Transverse colon (tissue), 4 donors: ENCODE results near the gene CEP170B. TPM values are rescaled to one million over a fixed set of nuclear protein-coding genes. Genes with fewer than 3 reads are reported as not detected.

Experiments used
- DNase-seq: peaks from one replicate; pipeline ENCODE4 v3.0.0-alpha.2; 2019
- H3K27ac ChIP-seq, 4 donors: fragments of 200-600 bp; sonication (generic); 2 replicates each; pipeline ENCODE4 v1.5.1; 2016 to 2018; ENCODE audit warnings: inconsistent platforms in 4 of 4
- H3K27me3 ChIP-seq: fragments of 200-600 bp; sonication (generic); 2 replicates; pipeline ENCODE4 v1.5.1; 2017; ENCODE audit warnings: inconsistent platforms
- H3K36me3 ChIP-seq, 4 donors: fragments of 200-600 bp; sonication (generic); 2 replicates each; pipeline ENCODE4 v1.5.1; 2017 to 2019; ENCODE audit warnings: inconsistent platforms in 4 of 4
- H3K4me1 ChIP-seq, 4 donors: fragments of 200-600 bp; sonication (generic); 2 replicates each; pipeline ENCODE4 v1.5.1; 2017 to 2020; ENCODE audit warnings: inconsistent platforms in 4 of 4
- H3K4me3 ChIP-seq, 4 donors: fragments of 200-600 bp; sonication (generic); 1 replicate in 1 of 4; 2 replicates in 3 of 4; pipeline versions ENCODE4 v1.5.1 to v1.6.1; 2017 to 2019; ENCODE audit warnings: inconsistent platforms in 4 of 4
- H3K9me3 ChIP-seq, 2 donors: fragments of 200-600 bp; sonication (generic); 2 replicates each; pipeline ENCODE4 v1.5.1; 2017 to 2019; ENCODE audit warnings: inconsistent platforms in 2 of 2
- EP300 ChIP-seq: sonication (generic); formaldehyde crosslinking; IDR thresholded peaks from one replicate; pipeline ENCODE4 v1.6.1; 2017; ENCODE audit warnings: antibody characterized with exemption, low read depth
- POLR2A ChIP-seq: fragments of 450-650 bp; IDR thresholded peaks from one replicate; pipeline ENCODE4 v1.6.1; 2016; ENCODE audit warnings: antibody characterized with exemption, mild to moderate bottlenecking, moderate library complexity
- POLR2AphosphoS5 ChIP-seq, 3 donors: sonication (generic); formaldehyde crosslinking; IDR thresholded peaks; one replicate each; pipeline ENCODE4 v1.6.1; 2016; ENCODE audit warnings: antibody characterized with exemption in 3 of 3
- WGBS, 2 donors: methylation state at CpG; one replicate each; pipeline ENCODE4 v1.1.5; 2018; ENCODE audit warnings: low coverage in 1 of 2; 5-methylcytosine and 5-hydroxymethylcytosine counted together
- in situ Hi-C, 4 donors: fragments of 200-750 bp; cut with MboI; loops; one replicate each; pipeline versions ENCODE4 v1.15.0 to v1.15.1; 2017; ENCODE audit warnings: low sequenced_read_pairs in 3 of 4, low pct_ligation_motif_present in 1 of 4, low pct_unique_long_range_greater_than_20kb in 1 of 4
- intact Hi-C: fragments of 100-400 bp; cut with DNase I; formaldehyde crosslinking; loops from one replicate; pipeline ENCODE4 v1.15.1; 2023; ENCODE audit warnings: low total_unique reads
- total RNA-seq, 4 donors: library from RNA; depleted of rRNA; stranded (reverse); fragments of >200 nt; gene quantifications; one replicate each; pipeline ENCODE4 v1.1.0, GENCODE V29; 2016
- TF ChIP-seq, protein P1 (sequence below), 5 experiments: fragments of 200-600 bp in 3 of 5; fragments of 450-650 bp in 2 of 5; sonication (generic) in 3 of 5; IDR thresholded peaks; 1 replicate in 2 of 5; 2 replicates in 3 of 5; pipeline ENCODE4 v1.5.1; 2016 to 2017; ENCODE audit warnings: antibody characterized with exemption in 5 of 5, inconsistent platforms in 3 of 5, mild to moderate bottlenecking in 2 of 5, moderate library complexity in 1 of 5

The CEP170B gene
- total RNA-seq, 4 donors from 2014 or later, result 56.0 to 195 (median 109) TPM

DNA sequence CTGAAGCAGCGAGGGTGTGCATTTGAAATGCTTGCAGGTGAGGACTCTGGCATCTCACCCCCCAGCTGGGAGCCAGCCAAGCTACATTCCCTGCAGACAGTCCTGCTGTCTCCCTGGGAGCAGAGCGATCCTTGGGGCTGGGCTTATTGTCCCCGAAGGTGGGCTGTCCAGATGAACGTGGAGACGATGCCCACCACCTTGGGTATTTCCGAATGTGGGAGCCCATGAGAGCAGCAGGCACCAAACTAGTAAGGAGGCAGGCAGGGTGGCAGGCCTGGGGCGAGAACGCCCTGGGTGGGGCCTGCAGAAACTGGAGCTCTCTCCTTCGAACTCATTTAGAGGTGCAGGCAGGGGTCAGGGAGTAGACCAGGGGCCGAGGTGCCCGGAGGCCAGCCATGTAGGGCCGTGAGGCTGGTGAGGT lies 45.7 kb upstream of the CEP170B start:
- DNase-seq, result no peak
- H3K4me3 ChIP-seq, result no peak overlapping the region
- intact Hi-C loops, result no loop called here

DNA sequence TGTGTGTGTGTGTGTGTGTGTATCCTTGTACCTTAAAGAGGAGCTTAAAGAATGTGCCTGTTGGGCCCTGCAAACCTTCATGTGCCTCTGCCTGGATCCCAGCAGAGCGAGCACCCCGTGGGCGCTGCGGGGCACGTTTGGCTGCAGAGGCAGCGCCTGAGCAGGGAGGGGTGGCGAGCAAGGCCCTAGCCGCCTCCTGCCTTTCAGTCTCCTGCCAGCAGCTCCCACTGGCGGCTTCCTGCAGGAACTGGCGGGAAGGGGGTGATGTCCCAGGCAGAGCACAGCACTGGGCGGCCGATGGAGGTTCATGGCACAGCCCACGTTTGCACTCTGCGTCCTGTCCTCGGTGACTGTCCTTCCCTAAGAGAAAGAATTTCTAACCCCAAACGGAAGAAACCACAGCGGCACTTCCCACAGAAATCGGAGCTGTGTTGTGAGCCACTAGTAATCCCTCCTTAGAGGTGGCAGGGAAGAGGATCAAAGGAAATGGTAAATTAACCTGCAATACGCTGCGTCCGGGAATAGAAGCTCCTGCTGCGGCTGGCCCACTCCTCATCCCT lies 44.3 kb upstream of the CEP170B start:
- Histone ChIP-seq H3K36me3 (no peaks in the 10 kb centered on the region), H3K27ac (no peak overlapping the region), H3K9me3 (no peaks in the 10 kb centered on the region), H3K4me3 (no peak overlapping the region), H3K27me3 (no peaks in the 10 kb centered on the region), H3K4me1 (peaks cover 9 to 26% (median 16%) of the 10 kb centered on the region in 4 donors)
- in situ Hi-C loops, result loop anchor here (5.0 to 10.0 kb wide), 2 partner anchors 53 to 56 kb away; no protein-coding TSS in a partner anchor
- TF ChIP-seq, protein P1, sequence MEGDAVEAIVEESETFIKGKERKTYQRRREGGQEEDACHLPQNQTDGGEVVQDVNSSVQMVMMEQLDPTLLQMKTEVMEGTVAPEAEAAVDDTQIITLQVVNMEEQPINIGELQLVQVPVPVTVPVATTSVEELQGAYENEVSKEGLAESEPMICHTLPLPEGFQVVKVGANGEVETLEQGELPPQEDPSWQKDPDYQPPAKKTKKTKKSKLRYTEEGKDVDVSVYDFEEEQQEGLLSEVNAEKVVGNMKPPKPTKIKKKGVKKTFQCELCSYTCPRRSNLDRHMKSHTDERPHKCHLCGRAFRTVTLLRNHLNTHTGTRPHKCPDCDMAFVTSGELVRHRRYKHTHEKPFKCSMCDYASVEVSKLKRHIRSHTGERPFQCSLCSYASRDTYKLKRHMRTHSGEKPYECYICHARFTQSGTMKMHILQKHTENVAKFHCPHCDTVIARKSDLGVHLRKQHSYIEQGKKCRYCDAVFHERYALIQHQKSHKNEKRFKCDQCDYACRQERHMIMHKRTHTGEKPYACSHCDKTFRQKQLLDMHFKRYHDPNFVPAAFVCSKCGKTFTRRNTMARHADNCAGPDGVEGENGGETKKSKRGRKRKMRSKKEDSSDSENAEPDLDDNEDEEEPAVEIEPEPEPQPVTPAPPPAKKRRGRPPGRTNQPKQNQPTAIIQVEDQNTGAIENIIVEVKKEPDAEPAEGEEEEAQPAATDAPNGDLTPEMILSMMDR (IDR thresholded peaks at IDR 0.05), result peak; percentile 41 to 69 (median 52)
- TF ChIP-seq POLR2A (no peak), EP300 (no peak)
- DNase-seq, result peak; percentile 65
- WGBS, 2 donors, result 27% methylated on average over 18 of the region's 22 CpGs; no CpG with 5 or more reads in 1 of the 2 donors
- intact Hi-C loops, result loop anchor here (5.0 kb wide), 1 partner anchor 33 kb away; no protein-coding TSS in a partner anchor

More for the DNA sequence above, 45.7 kb upstream of the CEP170B start:
- no peaks in the 10 kb centered on the region for H3K36me3 ChIP-seq
- 91% methylated on average over 12 of the region's 12 CpGs; no CpG with 5 or more reads in 1 of the 2 donors for WGBS, 2 donors
- no peak overlapping the region for H3K27ac ChIP-seq
- H3K4me1 ChIP-seq, result peaks cover 15 to 35% (median 23%) of the 10 kb centered on the region in 4 donors
- in situ Hi-C loops, result no loop called here
- no peaks in the 10 kb centered on the region for H3K9me3 ChIP-seq
- TF ChIP-seq, protein P1 (IDR thresholded peaks at IDR 0.05), result no peak
- TF ChIP-seq POLR2A (no peak), POLR2AphosphoS5 (IDR thresholded peaks at IDR 0.05) (no peak), EP300 (no peak)
- H3K27me3 ChIP-seq, result no peaks in the 10 kb centered on the region

DNA sequence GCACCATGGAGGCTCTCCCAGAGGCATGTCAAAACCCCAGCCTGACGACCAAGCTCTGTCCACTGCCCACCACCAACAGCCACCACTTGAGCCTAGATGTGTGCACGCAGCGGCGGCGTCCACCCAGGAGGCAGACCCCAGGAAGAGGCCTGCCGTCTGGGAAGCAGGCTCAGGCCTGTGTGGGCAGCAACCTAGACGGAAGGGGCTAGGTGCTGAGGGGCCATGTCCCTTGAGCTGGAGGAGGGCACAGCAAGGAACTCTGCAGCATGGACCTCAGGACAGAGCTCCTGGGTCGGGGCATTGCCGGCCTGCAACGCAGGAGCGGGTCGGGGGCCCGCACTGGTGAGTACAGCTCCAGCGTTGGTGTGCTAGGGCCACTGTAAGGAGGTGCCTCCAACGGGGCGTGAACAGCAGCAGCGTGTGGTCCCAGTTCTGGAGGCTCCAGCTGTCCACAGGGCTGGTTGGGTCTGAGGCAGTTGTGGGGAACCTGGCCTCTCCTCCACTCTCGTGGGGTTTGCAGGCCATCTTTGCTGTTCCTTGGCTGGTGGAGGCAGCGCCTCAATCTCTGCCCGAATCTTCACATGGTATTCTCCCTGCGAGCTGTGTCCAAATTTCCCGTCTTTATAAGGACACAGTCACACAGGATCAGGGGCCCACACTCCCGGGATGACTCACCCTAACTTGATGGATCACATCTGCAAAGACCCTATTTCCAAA lies 43.7 kb upstream of the CEP170B start:
- no peaks in the 10 kb centered on the region for H3K36me3 ChIP-seq
- no peaks in the 10 kb centered on the region for H3K9me3 ChIP-seq
- no peak overlapping the region for H3K4me3 ChIP-seq
- peaks cover 13 to 30% (median 19%) of the 10 kb centered on the region in 4 donors for H3K4me1 ChIP-seq
- H3K27ac ChIP-seq, result no peak overlapping the region
- 83% methylated on average over 16 of the region's 23 CpGs; no CpG with 5 or more reads in 1 of the 2 donors for WGBS, 2 donors
- in situ Hi-C loops (loop anchor here (5.0 to 10.0 kb wide), 2 partner anchors 54 to 57 kb away; no protein-coding TSS in a partner anchor), intact Hi-C loops (loop anchor here (5.0 kb wide), 1 partner anchor 34 kb away; no protein-coding TSS in a partner anchor)
- TF ChIP-seq POLR2A (no peak), POLR2AphosphoS5 (IDR thresholded peaks at IDR 0.05) (peak in 1 of 3 donors; percentile 11)
- no peaks in the 10 kb centered on the region for H3K27me3 ChIP-seq
- no peak for DNase-seq

DNA sequence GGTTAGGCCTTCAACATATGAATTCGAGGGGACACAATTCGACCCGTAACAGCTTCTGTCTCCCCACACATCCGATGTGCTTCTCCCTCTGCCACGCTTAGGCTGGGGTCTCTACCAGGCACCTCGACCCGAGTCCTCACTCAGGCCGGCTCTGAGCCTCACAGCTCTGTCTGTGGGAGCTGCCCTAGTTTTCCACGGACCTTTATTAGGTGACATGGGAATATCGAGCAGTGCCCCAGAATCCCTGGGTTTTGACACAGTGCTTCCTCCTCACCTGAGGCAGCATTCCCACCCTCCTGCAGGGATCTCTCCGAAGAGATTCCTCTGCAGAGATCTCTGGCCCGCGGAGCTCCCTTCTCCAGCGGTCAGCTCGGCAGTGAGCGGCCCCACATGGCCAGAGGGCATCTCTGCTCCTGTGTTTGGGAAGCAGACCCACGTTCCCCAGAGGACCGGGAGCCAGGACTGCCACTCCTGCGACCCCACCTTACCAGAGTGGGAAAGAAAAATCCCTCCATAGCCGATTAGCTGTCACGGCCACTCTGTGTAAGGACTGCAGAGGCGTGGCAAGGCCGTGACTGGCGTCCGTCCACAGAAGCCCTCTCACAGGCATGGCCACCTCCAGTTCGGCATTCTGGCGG lies 43.0 kb upstream of the CEP170B start:
- 85% methylated on average over 27 of the region's 27 CpGs; no CpG with 5 or more reads in 1 of the 2 donors for WGBS, 2 donors
- H3K27ac ChIP-seq, result no peak overlapping the region
- no peaks in the 10 kb centered on the region for H3K27me3 ChIP-seq
- DNase-seq, result no peak
- intact Hi-C loops, result loop anchor here (5.0 kb wide), 1 partner anchor 35 kb away; no protein-coding TSS in a partner anchor
- no peaks in the 10 kb centered on the region for H3K9me3 ChIP-seq
- no peak overlapping the region for H3K4me3 ChIP-seq
- H3K36me3 ChIP-seq, result no peaks in the 10 kb centered on the region
- peaks cover 8 to 27% (median 18%) of the 10 kb centered on the region in 4 donors for H3K4me1 ChIP-seq
- TF ChIP-seq POLR2A (no peak), EP300 (no peak), POLR2AphosphoS5 (IDR thresholded peaks at IDR 0.05) (no peak)
- TF ChIP-seq, protein P1 (IDR thresholded peaks at IDR 0.05), result no peak
- in situ Hi-C loops, result loop anchor here (5.0 to 10.0 kb wide), 2 partner anchors 55 to 57 kb away; no protein-coding TSS in a partner anchor
